Activated T-cell treated with anti-CD3 and anti-CD28 coated beads for 48 hours (primary cell): Measurements from ENCODE around the gene INSYN2A.

Experiments used
- DNase-seq: peaks from one replicate; pipeline ENCODE4 v3.0.0-alpha.2; 2020; ENCODE audit warnings: low read depth

The INSYN2A gene

DNA sequence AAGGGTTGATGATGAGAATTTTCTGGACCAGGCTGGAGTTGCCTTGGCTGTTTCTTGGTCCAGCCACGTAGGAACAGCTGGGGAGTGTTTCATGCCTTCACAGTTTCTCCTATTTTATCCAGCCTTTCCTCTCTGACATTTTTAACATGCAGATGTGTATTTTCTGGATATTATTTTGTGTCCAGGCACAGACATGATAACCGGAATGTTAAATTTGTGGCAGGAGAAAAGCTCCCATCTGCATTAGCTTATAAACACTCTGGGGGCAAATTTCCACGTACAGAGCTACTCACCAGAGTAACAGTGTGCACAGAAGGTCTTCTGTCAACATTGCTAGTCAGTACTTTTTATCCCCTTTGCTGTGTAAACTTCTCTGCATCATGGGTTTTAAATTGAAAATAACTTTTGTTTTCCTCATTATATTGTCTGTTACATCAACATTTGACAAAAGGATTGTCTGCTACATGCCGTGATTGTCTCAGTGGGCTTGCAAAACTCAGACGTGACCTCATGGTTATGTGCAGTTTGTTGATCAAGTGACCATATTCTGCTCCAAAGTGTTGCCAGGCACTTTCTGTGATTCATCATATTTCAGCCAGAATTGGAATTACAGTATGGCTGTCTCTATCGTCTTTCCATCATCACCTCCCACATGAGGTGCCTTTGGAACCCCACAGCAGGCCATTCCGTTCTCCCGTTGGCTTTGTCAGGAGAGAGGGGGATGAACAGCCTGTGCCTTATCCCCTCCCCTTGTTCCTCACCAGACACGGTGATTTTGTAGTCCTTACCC lies 41.4 kb downstream of the INSYN2A start:
- DNase-seq, result no peak

DNA sequence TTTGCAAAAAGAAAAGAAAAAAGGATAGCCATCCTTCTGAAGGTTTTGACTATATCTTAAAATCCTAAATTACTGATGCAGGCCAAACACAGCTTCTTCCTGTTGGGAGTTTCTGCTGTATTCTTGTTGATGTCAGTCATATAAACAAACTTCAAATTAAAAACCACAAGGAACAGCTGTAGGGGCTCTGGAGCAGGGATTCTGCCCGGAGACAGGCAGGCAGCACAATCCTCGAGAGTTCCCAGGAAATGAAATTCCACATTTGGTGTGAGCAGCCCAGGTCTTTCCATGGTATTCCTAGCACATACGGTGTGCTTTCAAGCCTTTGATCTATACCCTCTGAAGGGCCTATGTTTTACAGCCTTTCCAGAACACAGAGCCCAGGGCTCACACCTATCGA lies 43.2 kb downstream of the INSYN2A start:
- DNase-seq, result no peak

DNA sequence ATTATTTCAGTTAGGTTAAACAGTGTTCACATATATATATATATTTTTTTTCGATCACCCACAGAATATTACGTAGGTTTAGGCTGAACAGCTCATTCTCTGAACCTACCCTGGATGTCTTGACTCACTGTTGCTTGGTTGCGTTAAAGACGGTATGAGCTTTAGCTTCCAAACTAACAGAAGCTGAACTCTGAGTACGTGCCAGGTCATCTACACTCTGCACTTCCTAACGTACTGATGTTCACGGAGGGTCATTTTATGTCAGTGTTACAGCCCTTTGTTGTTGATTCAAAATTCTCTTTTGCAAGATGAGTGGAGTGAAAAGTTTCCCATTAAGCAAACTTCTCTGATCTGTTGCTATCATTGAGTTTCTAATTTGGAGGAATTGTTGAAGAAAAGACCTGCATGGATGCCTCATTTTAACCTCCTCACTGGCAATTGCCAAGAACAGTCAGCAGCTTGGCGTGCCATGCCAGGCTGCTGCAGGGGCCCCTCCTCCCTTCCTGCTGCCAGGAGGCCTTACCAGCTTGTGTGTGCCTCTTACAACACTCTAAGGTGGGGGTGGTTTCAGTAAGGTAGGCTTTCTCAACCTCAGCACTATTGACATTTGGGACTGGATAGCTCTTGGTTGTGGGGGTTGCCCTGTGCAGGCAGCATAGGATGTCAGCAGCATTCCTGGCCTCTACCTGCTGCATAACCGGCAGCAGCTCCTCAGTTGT lies 44.3 kb downstream of the INSYN2A start:
- no peak for DNase-seq

DNA sequence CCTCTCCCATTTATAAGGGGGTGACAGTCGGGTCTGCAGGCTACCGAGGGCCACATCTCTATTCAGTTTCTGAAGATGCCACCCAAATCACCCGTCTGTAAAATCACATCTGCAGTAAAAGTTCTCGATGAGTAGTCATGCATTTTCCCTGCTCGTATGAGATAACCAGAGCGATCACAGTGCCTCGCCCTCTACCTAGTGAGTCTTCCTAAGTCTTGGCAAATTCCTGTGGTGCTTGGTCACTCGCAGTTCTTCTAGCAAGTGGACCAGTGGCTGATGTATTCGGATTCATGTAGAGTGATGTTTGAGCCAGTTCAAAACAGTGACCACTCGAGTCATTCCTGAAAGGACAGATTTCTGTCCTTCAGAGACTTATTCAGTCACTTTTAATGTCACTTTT lies 44.9 kb downstream of the INSYN2A start:
- DNase-seq, result no peak

DNA sequence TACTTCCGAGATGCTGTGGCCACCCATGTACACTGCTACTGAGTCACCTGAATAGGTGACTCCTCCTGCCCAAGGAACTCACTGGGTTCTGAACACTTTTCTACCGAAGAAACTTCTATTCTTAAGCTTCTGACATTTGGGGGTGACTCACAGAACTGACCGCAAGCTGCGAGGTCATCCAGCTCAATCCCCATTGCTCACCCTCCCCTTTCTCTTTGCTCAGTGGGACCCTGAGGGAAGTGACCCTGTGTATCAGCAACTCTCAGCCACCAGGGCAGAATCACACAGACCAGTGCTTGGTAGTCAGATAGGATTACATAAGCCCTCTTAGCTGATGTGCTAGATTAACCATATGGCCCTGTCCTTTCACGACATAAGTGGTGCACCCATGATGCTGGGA lies 46.3 kb downstream of the INSYN2A start:
- no peak for DNase-seq

DNA sequence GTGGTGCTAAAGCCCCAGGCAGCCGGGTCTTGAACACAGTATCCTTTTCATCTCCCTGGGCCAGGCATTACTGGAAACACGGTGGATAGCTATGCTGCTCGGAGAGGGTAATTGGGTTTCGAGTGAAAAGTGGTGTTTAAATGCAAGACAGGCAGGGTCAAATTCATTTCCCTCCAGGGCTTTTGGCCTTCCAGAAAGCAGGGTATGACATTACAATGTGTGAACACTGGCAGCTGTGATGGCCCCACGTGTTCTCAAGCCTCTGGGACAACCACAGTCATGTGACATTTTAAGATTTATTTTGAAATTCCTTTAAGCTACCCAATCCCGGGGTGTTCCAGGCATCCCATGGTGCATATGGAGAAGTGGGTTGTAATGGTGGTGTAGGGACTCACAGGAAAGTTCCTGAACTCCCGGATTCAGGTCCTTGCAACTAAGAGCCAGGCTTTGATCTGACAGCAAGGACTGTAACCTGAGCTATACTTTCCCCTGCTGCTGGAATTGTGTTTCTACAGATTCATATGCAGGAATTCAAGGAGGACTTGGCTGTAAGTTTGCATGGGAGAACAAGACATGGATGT lies 46.8 kb downstream of the INSYN2A start:
- DNase-seq, result no peak

DNA sequence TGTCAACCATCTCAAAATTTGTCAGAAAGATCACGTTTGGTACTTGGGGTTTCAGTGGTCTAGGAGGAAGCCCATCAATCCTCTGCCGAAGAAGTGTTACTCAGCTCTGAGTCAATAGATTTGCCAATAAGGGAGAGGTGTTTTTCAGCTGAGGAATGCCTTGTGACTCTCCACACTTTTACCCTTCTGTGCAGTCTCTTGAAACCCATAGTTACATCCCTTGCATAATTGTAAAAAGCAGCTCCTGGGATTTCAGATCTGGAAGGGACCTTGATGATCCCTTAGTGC lies 47.5 kb downstream of the INSYN2A start:
- DNase-seq, result no peak

DNA sequence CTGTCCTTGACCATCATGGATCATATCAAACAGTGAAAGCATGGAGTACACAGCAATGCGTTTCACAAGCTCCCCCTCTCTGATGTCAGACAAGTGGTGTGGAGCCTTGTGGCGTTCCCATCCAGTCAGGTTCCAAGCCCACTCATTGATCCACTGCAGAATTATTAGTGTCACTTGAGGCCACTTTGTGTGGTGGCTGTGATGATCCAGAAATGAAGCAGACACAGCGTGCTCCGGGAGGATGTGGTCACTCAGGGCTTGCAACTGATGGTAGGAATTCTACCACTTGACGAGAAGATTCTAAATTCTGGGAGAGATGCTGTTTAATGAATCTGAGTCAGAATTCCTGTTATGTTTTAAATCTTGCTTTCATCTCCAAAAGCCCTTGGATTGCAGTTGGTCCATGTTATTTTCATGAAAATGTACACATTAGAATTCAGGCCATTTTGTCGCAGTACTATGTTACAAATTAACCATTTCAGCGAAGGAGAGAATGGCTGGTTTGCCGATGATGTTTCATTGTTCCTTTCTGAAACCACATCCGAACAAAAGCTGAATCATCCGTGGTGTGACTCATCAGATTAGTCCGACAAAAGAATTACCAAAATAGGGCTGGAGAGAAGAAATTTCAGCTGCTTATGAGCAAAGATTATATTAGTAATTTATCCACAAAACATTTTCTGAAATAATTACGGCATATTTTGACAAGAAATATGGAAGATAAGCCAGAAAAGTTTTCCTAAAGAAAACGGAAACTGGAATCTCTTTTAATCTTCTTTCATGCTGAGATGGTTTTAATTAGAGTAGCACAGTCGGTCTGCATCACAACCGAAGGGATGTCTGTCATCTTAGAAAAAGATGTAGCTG lies 48.1 kb downstream of the INSYN2A start:
- no peak for DNase-seq

DNA sequence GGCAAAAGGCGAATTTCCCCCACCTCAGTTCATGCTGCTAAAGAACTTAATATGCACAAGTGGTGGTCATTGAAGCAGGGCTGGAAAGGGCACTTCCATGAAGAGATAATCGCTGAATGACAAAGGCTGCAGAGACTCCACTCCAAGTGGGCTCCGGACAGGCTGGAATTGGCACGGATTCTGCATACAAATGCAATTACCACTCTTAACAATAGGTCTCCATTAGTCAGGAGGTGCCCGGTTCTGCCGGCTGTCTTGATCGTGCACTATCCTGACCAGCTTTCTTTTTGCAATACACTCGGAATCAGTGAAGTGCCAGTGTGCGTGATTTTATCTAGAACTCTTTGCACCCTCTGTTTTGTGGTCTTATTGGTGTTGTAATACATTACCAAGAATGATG lies 49.7 kb downstream of the INSYN2A start:
- no peak for DNase-seq
